WTC11 (cell line): ENCODE results near the gene TRAPPC3L. TPM values are rescaled to one million over a fixed set of nuclear protein-coding genes. Genes with fewer than 3 reads are reported as not detected.

ENCODE experiments used
- ATAC-seq: fragments of 200-7000 bp; cut with Tn5 transposase; 2 replicates; pipeline ENCODE4 v1.10.0; 2021; ENCODE audit warnings: mild to moderate bottlenecking, moderate library complexity
- CTCF ChIA-PET: fragments of 300-600 bp; sonication (Branson Sonifier 250); formaldehyde crosslinking; loops from one replicate; lab custom pipeline; 2021; ENCODE audit warnings: antibody characterized with exemption; lab: Charles Lee
- POLR2A ChIA-PET: fragments of 350-600 bp; sonication (Branson Sonifier 250); formaldehyde crosslinking; loops from one replicate; lab custom pipeline; 2021; ENCODE audit warnings: antibody characterized with exemption; lab: Charles Lee
- DNase-seq: peaks from one replicate; pipeline ENCODE4 v3.0.0; 2021; ENCODE audit warnings: low spot score
- H3K27ac Mint-ChIP-seq: 2 replicates; pipeline ENCODE4 v1.8.0; 2021; ENCODE audit warnings: mixed read lengths
- H3K27me3 Mint-ChIP-seq: 2 replicates; pipeline ENCODE4 v1.8.0; 2021; ENCODE audit warnings: low read depth, mild to moderate bottlenecking, moderate library complexity, mixed read lengths
- H3K36me3 Mint-ChIP-seq: 2 replicates; pipeline ENCODE4 v1.8.0; 2021; ENCODE audit warnings: mixed read lengths
- H3K4me1 Mint-ChIP-seq: 2 replicates; pipeline ENCODE4 v1.8.0; 2022; ENCODE audit warnings: mixed read lengths
- H3K4me3 Mint-ChIP-seq: 2 replicates; pipeline ENCODE4 v1.8.0; 2021; ENCODE audit warnings: mild to moderate bottlenecking, moderate library complexity, mixed read lengths
- H3K9me3 Mint-ChIP-seq: 2 replicates; pipeline ENCODE4 v1.8.0; 2021; ENCODE audit warnings: mixed read lengths
- ATF1 ChIP-seq: sonication (generic); formaldehyde crosslinking; IDR thresholded peaks from 2 replicates; pipeline ENCODE4 v1.8.1; 2023; ENCODE audit warnings: mild to moderate bottlenecking, moderate library complexity, missing genetic modification reagents
- CREM ChIP-seq: sonication (generic); formaldehyde crosslinking; IDR thresholded peaks from 2 replicates; pipeline ENCODE4 v1.8.1; 2022; ENCODE audit warnings: mild to moderate bottlenecking, missing genetic modification reagents, moderate library complexity
- CTCF ChIP-seq: fragments of 200-600 bp; IDR thresholded peaks from 2 replicates; pipeline ENCODE4 v1.8.0; 2022; ENCODE audit warnings: antibody characterized with exemption
- ESRRA ChIP-seq: sonication (generic); formaldehyde crosslinking; IDR thresholded peaks from 2 replicates; pipeline ENCODE4 v1.8.1; 2022; ENCODE audit warnings: mild to moderate bottlenecking, missing genetic modification reagents, borderline replicate concordance
- FOXP4 ChIP-seq: sonication (generic); formaldehyde crosslinking; IDR thresholded peaks from 2 replicates; pipeline ENCODE4 v1.8.0; 2022; ENCODE audit warnings: mild to moderate bottlenecking, missing genetic modification reagents
- GABPB1 ChIP-seq: sonication (generic); formaldehyde crosslinking; IDR thresholded peaks from 2 replicates; pipeline ENCODE4 v1.8.1; 2023; ENCODE audit warnings: mild to moderate bottlenecking, missing genetic modification reagents
- JUN ChIP-seq: sonication (generic); formaldehyde crosslinking; IDR thresholded peaks from 2 replicates; pipeline ENCODE4 v1.8.0; 2023; ENCODE audit warnings: mild to moderate bottlenecking, missing genetic modification reagents
- NFATC4 ChIP-seq: fragments of 250-450 bp; sonication (Bioruptor Pico); IDR thresholded peaks from 2 replicates; pipeline ENCODE4 v1.9.0; 2021; ENCODE audit warnings: mild to moderate bottlenecking
- NFYB ChIP-seq: sonication (generic); formaldehyde crosslinking; conservative IDR thresholded peaks from 2 replicates; pipeline ENCODE4 v1.8.0; 2022; ENCODE audit warnings: low read depth, missing genetic modification reagents
- NR2C2 ChIP-seq: sonication (generic); formaldehyde crosslinking; IDR thresholded peaks from 2 replicates; pipeline ENCODE4 v1.8.0; 2022; ENCODE audit warnings: mild to moderate bottlenecking, missing genetic modification reagents
- SP1 ChIP-seq: sonication (generic); formaldehyde crosslinking; conservative IDR thresholded peaks from 2 replicates; pipeline ENCODE4 v1.8.1; 2022; ENCODE audit warnings: missing genetic modification reagents
- TP53 ChIP-seq: sonication (generic); formaldehyde crosslinking; IDR thresholded peaks from 2 replicates; pipeline ENCODE4 v1.8.1; 2023; ENCODE audit warnings: mild to moderate bottlenecking, missing genetic modification reagents
- ZBTB21 ChIP-seq: sonication (generic); formaldehyde crosslinking; IDR thresholded peaks from 2 replicates; pipeline ENCODE4 v1.8.1; 2023; ENCODE audit warnings: mild to moderate bottlenecking, missing genetic modification reagents, borderline replicate concordance
- ZNF138 ChIP-seq: sonication (generic); formaldehyde crosslinking; conservative IDR thresholded peaks from 2 replicates; pipeline ENCODE4 v1.8.1; 2022; ENCODE audit warnings: mild to moderate bottlenecking, moderate library complexity, missing genetic modification reagents
- ZNF232 ChIP-seq: sonication (generic); formaldehyde crosslinking; IDR thresholded peaks from 2 replicates; pipeline ENCODE4 v1.8.0; 2022; ENCODE audit warnings: mild to moderate bottlenecking, missing genetic modification reagents
- ZNF263 ChIP-seq: sonication (generic); formaldehyde crosslinking; IDR thresholded peaks from 2 replicates; pipeline ENCODE4 v1.8.1; 2022; ENCODE audit warnings: low read depth, mild to moderate bottlenecking, moderate library complexity, missing genetic modification reagents
- ZNF317 ChIP-seq: sonication (generic); formaldehyde crosslinking; IDR thresholded peaks from 2 replicates; pipeline ENCODE4 v1.8.1; 2023; ENCODE audit warnings: low read depth, mild to moderate bottlenecking, moderate library complexity, missing genetic modification reagents, borderline replicate concordance
- ZNF396 ChIP-seq: fragments of 250-450 bp; sonication (Bioruptor Pico); IDR thresholded peaks from 2 replicates; pipeline ENCODE4 v1.8.0; 2021; ENCODE audit warnings: mild to moderate bottlenecking, moderate library complexity, borderline replicate concordance
- ZNF423 ChIP-seq: fragments of 250-450 bp; sonication (Bioruptor Pico); IDR thresholded peaks from 2 replicates; pipeline ENCODE4 v2.1.2; 2022; ENCODE audit warnings: mild to moderate bottlenecking, moderate library complexity
- ZNF532 ChIP-seq: fragments of 250-450 bp; sonication (Bioruptor Pico); IDR thresholded peaks from 2 replicates; pipeline ENCODE4 v1.9.0; 2021; ENCODE audit warnings: mild to moderate bottlenecking, borderline replicate concordance
- total RNA-seq: library from RNA; stranded (reverse); gene quantifications from 3 replicates; pipeline ENCODE4 v1.2.3, GENCODE V29; 2021
- TF ChIP-seq, protein P1 (sequence below): fragments of 250-450 bp; sonication (Bioruptor Pico); IDR thresholded peaks from 2 replicates; pipeline ENCODE4 v1.9.0; 2021; ENCODE audit warnings: moderate library complexity, mild to moderate bottlenecking, inconsistent platforms, borderline replicate concordance

TRAPPC3L gene
- total RNA-seq, 1 experiment from 2014 or later: not detected

GRCh38 chr6:116512734-116513133 lies 32.8 kb downstream of the TRAPPC3L start (continued):
- TF ChIP-seq, protein P1, sequence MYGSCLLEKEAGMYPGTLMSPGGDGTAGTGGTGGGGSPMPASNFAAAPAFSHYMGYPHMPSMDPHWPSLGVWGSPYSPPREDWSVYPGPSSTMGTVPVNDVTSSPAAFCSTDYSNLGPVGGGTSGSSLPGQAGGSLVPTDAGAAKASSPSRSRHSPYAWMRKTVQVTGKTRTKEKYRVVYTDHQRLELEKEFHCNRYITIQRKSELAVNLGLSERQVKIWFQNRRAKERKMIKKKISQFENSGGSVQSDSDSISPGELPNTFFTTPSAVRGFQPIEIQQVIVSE (CRISPR knock-in tag): no peak
- TF ChIP-seq, all 79 proteins: peak for 0

DNA sequence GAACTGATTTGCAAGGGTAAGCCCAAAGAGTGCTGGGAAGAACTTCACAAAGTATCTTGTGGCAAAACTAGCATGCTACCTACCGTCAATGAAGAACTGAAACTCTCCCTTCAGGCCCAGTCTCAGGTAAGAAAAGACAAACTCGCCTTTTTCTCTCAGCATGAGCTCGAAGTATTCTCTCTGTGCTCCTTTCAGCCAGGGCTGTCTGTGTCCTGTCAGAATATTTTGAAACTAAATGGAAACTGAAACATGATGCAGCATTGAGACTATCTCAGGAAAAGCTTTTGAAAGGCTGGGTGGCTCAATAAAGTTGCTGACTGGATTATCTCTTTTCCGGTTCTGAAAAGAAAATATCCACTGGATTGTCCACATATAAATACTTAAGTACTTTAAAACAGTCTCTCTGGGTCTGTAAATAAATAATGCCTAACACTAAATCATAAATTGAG lies 33.3 kb downstream of the TRAPPC3L start:
- H3K9me3 Mint-ChIP-seq: peaks cover 15% of the 10 kb centered on the region
- H3K4me1 Mint-ChIP-seq: peaks cover 18% of the 10 kb centered on the region
- TF ChIP-seq ZNF232 (CRISPR knock-in tag): no peak
- TF ChIP-seq TP53: no peak
- TF ChIP-seq FOXP4: no peak
- TF ChIP-seq JUN (CRISPR knock-in tag): no peak
- no peak for TF ChIP-seq ZNF396 (CRISPR knock-in tag)
- TF ChIP-seq ZNF423 (CRISPR knock-in tag): no peak
- no peak for TF ChIP-seq NFATC4
- TF ChIP-seq NFYB (CRISPR knock-in tag): no peak
- TF ChIP-seq ZNF138: no peak
- no peak for TF ChIP-seq CREM (CRISPR knock-in tag)
- TF ChIP-seq, all 79 proteins: peak for 0
- POLR2A ChIA-PET: interaction anchor here (1.2 to 1.3 kb wide), 2 partner anchors 141 to 233 kb away, joined by 3 to 4 read pairs; partner anchors contain the start of genes DSE and TSPYL1
- CTCF ChIA-PET: interaction anchor here (0.5 to 2.8 kb wide), 25 partner anchors 8 to 294 kb away, joined by 3 to 29 read pairs (median 3); partner anchors contain the start of genes CALHM4 and RWDD1
- no peak overlapping the region for H3K4me3 Mint-ChIP-seq
- no peak for DNase-seq
- peak overlapping the region; percentile 81 for H3K27ac Mint-ChIP-seq
- H3K27me3 Mint-ChIP-seq: no peaks in the 10 kb centered on the region
- H3K36me3 Mint-ChIP-seq: no peaks in the 10 kb centered on the region
- ATAC-seq: no peak

DNA sequence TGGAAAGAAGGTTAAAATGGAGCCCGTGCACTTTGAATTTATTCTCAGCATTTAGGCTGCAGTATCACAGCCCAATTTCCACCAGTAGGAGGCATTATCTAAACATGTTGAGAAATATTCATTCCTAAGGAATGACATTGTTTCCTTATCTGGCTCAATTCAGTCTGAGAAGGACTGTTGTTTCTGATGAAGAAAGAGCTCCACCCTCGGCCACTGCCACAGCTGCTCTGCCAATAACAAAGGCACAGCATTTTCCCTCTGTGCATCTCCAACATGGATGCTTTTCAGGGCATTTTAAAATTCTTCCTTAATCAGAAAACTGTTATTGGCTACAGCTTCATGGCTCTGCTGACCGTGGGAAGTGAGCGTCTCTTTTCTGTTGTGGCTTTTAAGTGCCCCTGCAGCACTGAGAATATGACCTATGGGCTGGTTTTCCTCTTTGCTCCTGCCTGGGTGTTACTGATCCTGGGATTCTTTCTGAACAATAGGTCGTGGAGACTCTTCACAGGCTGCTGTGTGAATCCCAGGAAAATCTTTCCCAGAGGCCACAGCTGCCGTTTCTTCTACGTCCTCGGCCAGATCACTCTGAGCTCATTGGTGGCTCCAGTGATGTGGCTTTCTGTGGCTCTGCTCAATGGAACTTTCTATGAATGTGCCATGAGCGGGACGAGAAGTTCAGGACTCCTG lies 33.9 kb downstream of the TRAPPC3L start, which contains the start of gene CALHM5:
Gene CALHM5, plus strand, starts transcription at position 216 of the 687 bp plus-strand sequence. Its CDS starts 58 bp downstream, at position 274.
- Mint-ChIP-seq H3K4me1 (peaks cover 18% of the 10 kb centered on the region), H3K9me3 (peaks cover 15% of the 10 kb centered on the region), H3K4me3 (no peak within 1 kb of the TSS)
- POLR2A ChIA-PET: interaction anchor here (1.2 to 1.3 kb wide), 2 partner anchors 141 to 232 kb away, joined by 3 to 4 read pairs; partner anchors contain the start of genes DSE and TSPYL1
- no peak for DNase-seq
- peak; percentile 26; the same call in 1 of the 2 replicates for TF ChIP-seq CTCF
- no peak for TF ChIP-seq JUN (CRISPR knock-in tag)
- TF ChIP-seq, all 79 proteins: peak for 1
- Mint-ChIP-seq H3K27ac (peak within 1 kb of the TSS; percentile 81), H3K36me3 (no peaks in the 10 kb centered on the region), H3K27me3 (no peaks in the 10 kb centered on the region)
- ATAC-seq: peak; percentile 90
- CTCF ChIA-PET: interaction anchor here (0.5 to 2.8 kb wide), 27 partner anchors 9 to 293 kb away, joined by 3 to 29 read pairs (median 3); partner anchors contain the start of genes CALHM4 and RWDD1

GRCh38 chr6:116508527-116508926 lies 37.0 kb downstream of the TRAPPC3L start:
- Mint-ChIP-seq H3K27ac (no peak overlapping the region), H3K36me3 (no peaks in the 10 kb centered on the region), H3K27me3 (peaks cover 6% of the 10 kb centered on the region; the same call in 1 of the 2 replicates), H3K4me1 (peaks cover 10% of the 10 kb centered on the region)
- no peak for ATAC-seq
- no peak for TF ChIP-seq ZNF317 (CRISPR knock-in tag)
- no peak for TF ChIP-seq ATF1
- no peak for TF ChIP-seq ZNF263
- TF ChIP-seq GABPB1 (CRISPR knock-in tag): no peak
- TF ChIP-seq ZBTB21 (CRISPR knock-in tag): no peak
- TF ChIP-seq ESRRA (CRISPR knock-in tag): no peak
- TF ChIP-seq NR2C2 (CRISPR knock-in tag): no peak
- TF ChIP-seq ZNF532 (CRISPR knock-in tag): no peak
- TF ChIP-seq SP1 (CRISPR knock-in tag): no peak
- TF ChIP-seq, all 79 proteins: peak for 0
- ChIA-PET POLR2A (no interaction called here), CTCF (interaction anchor here (1.4 kb wide), 1 partner anchor 220 kb away, joined by 3 read pairs; no protein-coding TSS in a partner anchor)
- Mint-ChIP-seq H3K4me3 (no peak overlapping the region), H3K9me3 (peaks cover 33% of the 10 kb centered on the region)
- no peak for DNase-seq
